Measurements from ENCODE around the gene PTCH1.

Gene PTCH1

DNA sequence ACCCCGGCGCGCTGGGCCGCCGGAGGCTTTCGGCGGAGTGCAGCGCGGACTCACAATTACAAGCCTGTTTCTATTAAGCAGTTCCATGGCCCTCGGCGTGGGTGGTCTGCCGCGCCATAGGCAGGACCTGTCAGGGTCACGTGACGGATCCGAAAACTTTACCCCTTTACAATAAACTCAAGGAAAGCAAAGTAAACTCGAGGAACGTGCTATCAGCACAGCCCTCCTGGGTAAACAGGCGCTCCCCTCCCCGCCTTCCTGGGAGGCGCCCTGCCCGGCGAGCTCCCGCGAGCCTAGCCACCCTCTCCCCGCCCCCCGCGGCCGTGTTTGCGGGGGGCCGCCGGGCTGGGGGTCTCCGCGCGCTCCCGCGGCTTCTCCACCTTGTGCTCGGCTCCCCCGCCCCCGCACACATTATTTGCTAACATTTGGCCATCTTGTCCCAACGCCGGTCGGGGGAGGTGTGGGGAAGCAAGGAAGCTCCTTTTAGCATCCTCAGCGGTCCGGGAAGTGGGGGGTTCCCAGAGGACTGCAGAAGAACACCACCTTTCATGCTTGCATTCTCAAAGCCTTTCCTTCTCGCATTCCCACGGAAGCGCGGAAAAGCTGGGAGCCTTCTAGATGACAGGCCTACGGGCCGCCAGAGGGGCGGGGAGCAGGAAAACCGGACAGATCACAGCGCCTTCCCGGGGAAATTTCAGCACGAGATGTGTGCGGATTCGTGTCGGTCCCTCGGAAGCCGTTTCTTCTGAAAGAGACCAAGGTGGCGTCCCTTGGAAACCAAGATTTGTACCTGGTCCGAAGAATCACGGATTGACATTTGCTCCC is at the start of gene PTCH1:
PTCH1 (minus strand) TSS at position 238 of the 825 bp plus-strand sequence.
- Histone ChIP-seq H3K4me3 (ENCODE audit: low read depth, low read length) (peak within 1 kb of the TSS; percentile 61), H3K36me3 (ENCODE audit: control insufficient read depth in 2 of 2, insufficient read depth in 1 of 2, low read length in 2 of 2) (no peaks in the 10 kb centered on the region), H3K27ac (ENCODE audit: extremely low read depth, low read depth, low read length) (peak within 1 kb of the TSS; percentile 89), H3K4me1 (ENCODE audit: control insufficient read depth, insufficient read depth, low read length) (peaks cover 5% of the 10 kb centered on the region), H3K9me3 (ENCODE audit: control insufficient read depth, insufficient read depth, low read depth, low read length) (no peaks in the 10 kb centered on the region)
- CTCF ChIA-PET, result no interaction called here
- POLR2A ChIA-PET, result no interaction called here
- no peak for TF ChIP-seq OSR2 (tag by site-specific recombination; IDR thresholded peaks at IDR 0.05)
- peak; percentile 75 for TF ChIP-seq WT1 (tag by site-specific recombination; IDR thresholded peaks at IDR 0.05)
- peak; percentile 37; the same call in 1 of the 2 replicates for TF ChIP-seq SP7 (tag by site-specific recombination; IDR thresholded peaks at IDR 0.05)
- TF ChIP-seq YY1 (tag by site-specific recombination; IDR thresholded peaks at IDR 0.05), result no peak
- no peak for TF ChIP-seq GLI2 (tag by site-specific recombination; IDR thresholded peaks at IDR 0.05; ENCODE audit: borderline replicate concordance, low read depth)
- TF ChIP-seq ZBTB1 (tag by site-specific recombination; IDR thresholded peaks at IDR 0.05), result no peak
- TF ChIP-seq ZNF843 (tag by site-specific recombination; IDR thresholded peaks at IDR 0.05), result 0 out of 2 replicates have a peak, but pooled peaks have one; percentile 37
- TF ChIP-seq IKZF3 (tag by site-specific recombination; IDR thresholded peaks at IDR 0.05), result 0 out of 2 replicates have a peak, but pooled peaks have one; percentile 24
- peak; percentile 42; the same call in 1 of the 2 replicates for TF ChIP-seq ZXDB (tag by site-specific recombination; IDR thresholded peaks at IDR 0.05)
- no peak for TF ChIP-seq GFI1B (tag by site-specific recombination; IDR thresholded peaks at IDR 0.05)
- TF ChIP-seq GLIS1 (tag by site-specific recombination; IDR thresholded peaks at IDR 0.05), result peak; percentile 97
- TF ChIP-seq, protein P1, sequence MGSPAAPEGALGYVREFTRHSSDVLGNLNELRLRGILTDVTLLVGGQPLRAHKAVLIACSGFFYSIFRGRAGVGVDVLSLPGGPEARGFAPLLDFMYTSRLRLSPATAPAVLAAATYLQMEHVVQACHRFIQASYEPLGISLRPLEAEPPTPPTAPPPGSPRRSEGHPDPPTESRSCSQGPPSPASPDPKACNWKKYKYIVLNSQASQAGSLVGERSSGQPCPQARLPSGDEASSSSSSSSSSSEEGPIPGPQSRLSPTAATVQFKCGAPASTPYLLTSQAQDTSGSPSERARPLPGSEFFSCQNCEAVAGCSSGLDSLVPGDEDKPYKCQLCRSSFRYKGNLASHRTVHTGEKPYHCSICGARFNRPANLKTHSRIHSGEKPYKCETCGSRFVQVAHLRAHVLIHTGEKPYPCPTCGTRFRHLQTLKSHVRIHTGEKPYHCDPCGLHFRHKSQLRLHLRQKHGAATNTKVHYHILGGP (tag by site-specific recombination; IDR thresholded peaks at IDR 0.05), result 0 out of 2 replicates have a peak, but pooled peaks have one; percentile 42
- no peak for TF ChIP-seq ZNF621 (tag by site-specific recombination; IDR thresholded peaks at IDR 0.05)
- TF ChIP-seq, protein P2, sequence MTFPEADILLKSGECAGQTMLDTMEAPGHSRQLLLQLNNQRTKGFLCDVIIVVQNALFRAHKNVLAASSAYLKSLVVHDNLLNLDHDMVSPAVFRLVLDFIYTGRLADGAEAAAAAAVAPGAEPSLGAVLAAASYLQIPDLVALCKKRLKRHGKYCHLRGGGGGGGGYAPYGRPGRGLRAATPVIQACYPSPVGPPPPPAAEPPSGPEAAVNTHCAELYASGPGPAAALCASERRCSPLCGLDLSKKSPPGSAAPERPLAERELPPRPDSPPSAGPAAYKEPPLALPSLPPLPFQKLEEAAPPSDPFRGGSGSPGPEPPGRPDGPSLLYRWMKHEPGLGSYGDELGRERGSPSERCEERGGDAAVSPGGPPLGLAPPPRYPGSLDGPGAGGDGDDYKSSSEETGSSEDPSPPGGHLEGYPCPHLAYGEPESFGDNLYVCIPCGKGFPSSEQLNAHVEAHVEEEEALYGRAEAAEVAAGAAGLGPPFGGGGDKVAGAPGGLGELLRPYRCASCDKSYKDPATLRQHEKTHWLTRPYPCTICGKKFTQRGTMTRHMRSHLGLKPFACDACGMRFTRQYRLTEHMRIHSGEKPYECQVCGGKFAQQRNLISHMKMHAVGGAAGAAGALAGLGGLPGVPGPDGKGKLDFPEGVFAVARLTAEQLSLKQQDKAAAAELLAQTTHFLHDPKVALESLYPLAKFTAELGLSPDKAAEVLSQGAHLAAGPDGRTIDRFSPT (tag by site-specific recombination; IDR thresholded peaks at IDR 0.05), result no peak
- peak; percentile 53 for TF ChIP-seq ZBTB8A (tag by site-specific recombination; IDR thresholded peaks at IDR 0.05)
- peak; percentile 91 for TF ChIP-seq GLIS2 (tag by site-specific recombination; IDR thresholded peaks at IDR 0.05)
- 0 out of 2 replicates have a peak, but pooled peaks have one; percentile 25 for TF ChIP-seq ZNF398 (tag by site-specific recombination; IDR thresholded peaks at IDR 0.05)
- peak; percentile 47 for TF ChIP-seq ZIC2 (tag by site-specific recombination; IDR thresholded peaks at IDR 0.05)
- TF ChIP-seq, protein P3, sequence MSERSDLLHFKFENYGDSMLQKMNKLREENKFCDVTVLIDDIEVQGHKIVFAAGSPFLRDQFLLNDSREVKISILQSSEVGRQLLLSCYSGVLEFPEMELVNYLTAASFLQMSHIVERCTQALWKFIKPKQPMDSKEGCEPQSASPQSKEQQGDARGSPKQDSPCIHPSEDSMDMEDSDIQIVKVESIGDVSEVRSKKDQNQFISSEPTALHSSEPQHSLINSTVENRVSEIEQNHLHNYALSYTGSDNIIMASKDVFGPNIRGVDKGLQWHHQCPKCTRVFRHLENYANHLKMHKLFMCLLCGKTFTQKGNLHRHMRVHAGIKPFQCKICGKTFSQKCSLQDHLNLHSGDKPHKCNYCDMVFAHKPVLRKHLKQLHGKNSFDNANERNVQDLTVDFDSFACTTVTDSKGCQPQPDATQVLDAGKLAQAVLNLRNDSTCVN (tag by site-specific recombination; optimal IDR thresholded peaks at IDR 0.05), result peak; percentile 43
- TF ChIP-seq KLF1 (tag by site-specific recombination; IDR thresholded peaks at IDR 0.05), result peak; percentile 86
- TF ChIP-seq SCRT1 (tag by site-specific recombination; IDR thresholded peaks at IDR 0.05; ENCODE audit: borderline replicate concordance), result no peak
- no peak for TF ChIP-seq ZNF169 (tag by site-specific recombination; IDR thresholded peaks at IDR 0.05)
- TF ChIP-seq ZNF423 (tag by site-specific recombination; IDR thresholded peaks at IDR 0.05), result peak; percentile 10; the same call in 1 of the 2 replicates
- 0 out of 2 replicates have a peak, but pooled peaks have one; percentile 20 for TF ChIP-seq ZNF629 (tag by site-specific recombination; IDR thresholded peaks at IDR 0.05)
- TF ChIP-seq ZNF529 (tag by site-specific recombination; IDR thresholded peaks at IDR 0.05; ENCODE audit: insufficient replicate concordance), result no peak
- peak; percentile 36; the same call in 1 of the 2 replicates for TF ChIP-seq ZNF692 (tag by site-specific recombination; IDR thresholded peaks at IDR 0.05)
- peak; percentile 41 for TF ChIP-seq ZFHX2 (tag by site-specific recombination; conservative IDR thresholded peaks at IDR 0.05)
- TF ChIP-seq ZNF335 (tag by site-specific recombination; conservative IDR thresholded peaks at IDR 0.05), result peak; percentile 61

All from HEK293 (cell line).